CD14-positive monocyte (primary cell): ENCODE results near the gene LRG1. TPM values are rescaled to one million over a fixed set of nuclear protein-coding genes. Genes with fewer than 3 reads are reported as not detected.

Experiments used
- DNase-seq, 3 donors: peaks; one replicate each; pipeline ENCODE4 v3.0.0-alpha.2; 2011 to 2022
- H2AFZ ChIP-seq: 2 replicates; pipeline ENCODE4 v1.6.0; 2012; ENCODE audit warnings: mild to moderate bottlenecking, low read depth, low read length, inconsistent platforms; ENCODE audit not compliant: insufficient read depth, poor library complexity, severe bottlenecking
- H3K27ac ChIP-seq, 2 donors: 1 replicate in 1 of 2; 2 replicates in 1 of 2; pipeline ENCODE4 v1.5.1; 2012 to 2013; ENCODE audit warnings: low read length in 2 of 2, control low read depth in 1 of 2, inconsistent platforms in 1 of 2, low read depth in 1 of 2, mild to moderate bottlenecking in 1 of 2
- H3K27me3 ChIP-seq, 2 donors: one replicate each; pipeline versions ENCODE4 v1.6.0 to v1.6.1; 2011 to 2013; ENCODE audit warnings: low read length in 2 of 2; ENCODE audit not compliant: control insufficient read depth in 2 of 2, insufficient read depth in 2 of 2
- H3K36me3 ChIP-seq, 2 donors: replicated peaks in 1 of 2; 1 replicate in 1 of 2; 2 replicates in 1 of 2; pipeline versions ENCODE4 v1.5.1 to v1.6.1; 2012 to 2013; ENCODE audit warnings: low read length in 2 of 2, control low read depth in 1 of 2, inconsistent platforms in 1 of 2, mild to moderate bottlenecking in 1 of 2; ENCODE audit not compliant: insufficient read depth in 2 of 2, control insufficient read depth in 1 of 2
- H3K4me1 ChIP-seq, 2 donors: 1 replicate in 1 of 2; 2 replicates in 1 of 2; pipeline versions ENCODE4 v1.5.1 to v1.6.1; 2012 to 2013; ENCODE audit warnings: low read length in 2 of 2, control low read depth in 1 of 2, inconsistent platforms in 1 of 2, mild to moderate bottlenecking in 1 of 2, moderate library complexity in 1 of 2; ENCODE audit not compliant: insufficient read depth in 2 of 2, control insufficient read depth in 1 of 2
- H3K4me2 ChIP-seq: replicated peaks from 2 replicates; pipeline ENCODE3; 2012; ENCODE audit warnings: low read length, moderate library complexity, mild to moderate bottlenecking; ENCODE audit not compliant: poor library complexity, severe bottlenecking; ENCODE audit errors: extremely low read depth
- H3K4me3 ChIP-seq, 3 experiments: fragments of 200-600 bp in 1 of 3; sonication (generic) in 1 of 3; replicated peaks in 1 of 3; 1 replicate in 2 of 3; 2 replicates in 1 of 3; pipeline ENCODE4 v1.5.1; 2011 to 2013; ENCODE audit warnings: low read length in 3 of 3, mild to moderate bottlenecking in 3 of 3, control low read depth in 2 of 3, low read depth in 2 of 3, inconsistent platforms in 1 of 3, moderate library complexity in 1 of 3
- H3K79me2 ChIP-seq: 2 replicates; pipeline ENCODE4 v1.6.0; 2012; ENCODE audit warnings: mild to moderate bottlenecking, control low read depth, inconsistent platforms, low read length, moderate library complexity; ENCODE audit not compliant: insufficient read depth
- H3K9ac ChIP-seq: 2 replicates; pipeline ENCODE4 v1.6.0; 2017; ENCODE audit warnings: low read length, mild to moderate bottlenecking; ENCODE audit not compliant: insufficient read depth, poor library complexity, severe bottlenecking
- H3K9me3 ChIP-seq, 2 donors: replicated peaks in 1 of 2; 1 replicate in 1 of 2; 2 replicates in 1 of 2; pipeline versions ENCODE4 v1.5.1 to v1.6.1; 2012 to 2013; ENCODE audit warnings: low read length in 2 of 2, control low read depth in 1 of 2; ENCODE audit not compliant: control insufficient read depth in 1 of 2, insufficient read depth in 1 of 2
- H4K20me1 ChIP-seq: 2 replicates; pipeline ENCODE4 v1.6.0; 2012; ENCODE audit warnings: mild to moderate bottlenecking, low read length, control low read depth, moderate library complexity; ENCODE audit not compliant: insufficient read depth
- H3K27ac Mint-ChIP-seq, 7 donors: one replicate each; pipeline ENCODE4 v1.8.0; 2020; ENCODE audit warnings: mild to moderate bottlenecking in 7 of 7, mixed read lengths in 7 of 7, moderate library complexity in 6 of 7, inconsistent platforms in 2 of 7
- H3K27me3 Mint-ChIP-seq, 3 donors: one replicate each; pipeline ENCODE4 v1.8.0; 2021 to 2022; ENCODE audit warnings: low read depth in 3 of 3, mild to moderate bottlenecking in 3 of 3, mixed read lengths in 3 of 3, moderate library complexity in 3 of 3, inconsistent platforms in 1 of 3
- H3K36me3 Mint-ChIP-seq, 2 donors: one replicate each; pipeline ENCODE4 v1.8.0; 2020; ENCODE audit warnings: mixed read lengths in 2 of 2, inconsistent platforms in 1 of 2, mild to moderate bottlenecking in 1 of 2
- H3K4me1 Mint-ChIP-seq: one replicate; pipeline ENCODE4 v1.8.0; 2020; ENCODE audit warnings: mild to moderate bottlenecking, mixed read lengths
- H3K4me3 Mint-ChIP-seq, 2 donors: one replicate each; pipeline ENCODE4 v1.8.0; 2020; ENCODE audit warnings: mild to moderate bottlenecking in 2 of 2, mixed read lengths in 2 of 2, moderate library complexity in 1 of 2
- H3K9me3 Mint-ChIP-seq, 7 donors: one replicate each; pipeline ENCODE4 v1.8.0; 2020 to 2022; ENCODE audit warnings: mixed read lengths in 7 of 7, mild to moderate bottlenecking in 6 of 7, moderate library complexity in 6 of 7, inconsistent platforms in 2 of 7
- WGBS: methylation state at CpG from one replicate; pipeline ENCODE4 v1.1.5; 2013; ENCODE audit warnings: missing lambda C conversion rate; ENCODE audit not compliant: insufficient coverage; 5-methylcytosine and 5-hydroxymethylcytosine counted together
- intact Hi-C, 2 donors: fragments of 100-400 bp; cut with micrococcal nuclease; formaldehyde crosslinking; loops; one replicate each; pipeline versions ENCODE4 v1.15.0 to v1.15.1; 2023
- polyA plus RNA-seq, 3 donors: library from polyadenylated mRNA; depleted of rRNA in 1 of 3; unstranded in 2 of 3; stranded (reverse) in 1 of 3; fragments of 300-500 nt in 2 of 3; fragments of >200 nt in 1 of 3; fragmentation: Illumina TruSeq in 2 of 3; gene quantifications; 1 replicate in 2 of 3; 2 replicates in 1 of 3; pipeline ENCODE4 v1.2.3, GENCODE V29; 2012 to 2021
- TF ChIP-seq, protein P1 (sequence below): fragments of 200-600 bp; IDR thresholded peaks from one replicate; pipeline ENCODE4 v1.8.0; 2022; ENCODE audit warnings: antibody characterized with exemption, mild to moderate bottlenecking

LRG1 gene
- polyA plus RNA-seq, 3 donors = 5.5 to 50.1 (median 9.6) TPM

DNA sequence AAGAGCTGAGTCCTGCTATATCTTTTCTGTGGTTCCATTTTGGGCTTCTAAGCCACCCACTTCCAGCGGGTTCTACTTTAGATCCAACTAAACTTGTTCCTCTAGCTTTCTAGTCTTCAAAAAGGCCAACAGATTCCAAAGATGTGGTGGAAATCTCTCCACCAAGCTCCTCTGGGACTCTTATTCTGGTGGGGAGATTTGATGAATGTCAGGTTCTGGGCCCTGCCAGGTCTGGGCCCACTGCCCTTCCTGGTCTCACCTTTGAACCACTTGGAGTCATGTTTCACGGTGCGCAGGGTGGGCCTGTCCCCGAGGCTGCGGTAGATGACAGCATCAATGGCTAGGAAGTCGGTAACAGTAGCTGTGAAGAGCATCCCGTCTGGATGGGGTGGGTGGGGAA lies 14.9 kb upstream of the LRG1 start:
- peaks cover 25 to 31% of the 10 kb centered on the region in 2 donors for H3K4me1 ChIP-seq
- H3K9me3 ChIP-seq = no peaks in the 10 kb centered on the region
- no peak overlapping the region for H3K4me3 Mint-ChIP-seq
- peaks cover 2 to 8% (median 2%) of the 10 kb centered on the region in 3 donors for H3K27me3 Mint-ChIP-seq
- H3K9ac ChIP-seq = no peak overlapping the region
- H3K4me2 ChIP-seq = no peak overlapping the region
- H3K27ac ChIP-seq = no peak overlapping the region
- H3K36me3 Mint-ChIP-seq = peaks cover 7% of the 10 kb centered on the region in 2 donors
- H3K9me3 Mint-ChIP-seq = peaks cover 0 to 11% (median 0%) of the 10 kb centered on the region in 7 donors
- peak overlapping the region in 1 of 7 donors; percentile 11 for H3K27ac Mint-ChIP-seq
- WGBS = 94% methylated on average over 6 of the region's 7 CpGs
- H3K36me3 ChIP-seq = no peaks in the 10 kb centered on the region
- no peaks in the 10 kb centered on the region for H3K27me3 ChIP-seq
- H3K4me3 ChIP-seq = no peak overlapping the region
- DNase-seq = no peak
- no peaks in the 10 kb centered on the region for H4K20me1 ChIP-seq
- peaks cover 23% of the 10 kb centered on the region for H3K4me1 Mint-ChIP-seq
- no peak overlapping the region for H2AFZ ChIP-seq
- H3K79me2 ChIP-seq = no peaks in the 10 kb centered on the region
- intact Hi-C loops = no loop called here
- TF ChIP-seq, protein P1, sequence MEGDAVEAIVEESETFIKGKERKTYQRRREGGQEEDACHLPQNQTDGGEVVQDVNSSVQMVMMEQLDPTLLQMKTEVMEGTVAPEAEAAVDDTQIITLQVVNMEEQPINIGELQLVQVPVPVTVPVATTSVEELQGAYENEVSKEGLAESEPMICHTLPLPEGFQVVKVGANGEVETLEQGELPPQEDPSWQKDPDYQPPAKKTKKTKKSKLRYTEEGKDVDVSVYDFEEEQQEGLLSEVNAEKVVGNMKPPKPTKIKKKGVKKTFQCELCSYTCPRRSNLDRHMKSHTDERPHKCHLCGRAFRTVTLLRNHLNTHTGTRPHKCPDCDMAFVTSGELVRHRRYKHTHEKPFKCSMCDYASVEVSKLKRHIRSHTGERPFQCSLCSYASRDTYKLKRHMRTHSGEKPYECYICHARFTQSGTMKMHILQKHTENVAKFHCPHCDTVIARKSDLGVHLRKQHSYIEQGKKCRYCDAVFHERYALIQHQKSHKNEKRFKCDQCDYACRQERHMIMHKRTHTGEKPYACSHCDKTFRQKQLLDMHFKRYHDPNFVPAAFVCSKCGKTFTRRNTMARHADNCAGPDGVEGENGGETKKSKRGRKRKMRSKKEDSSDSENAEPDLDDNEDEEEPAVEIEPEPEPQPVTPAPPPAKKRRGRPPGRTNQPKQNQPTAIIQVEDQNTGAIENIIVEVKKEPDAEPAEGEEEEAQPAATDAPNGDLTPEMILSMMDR = no peak

DNA sequence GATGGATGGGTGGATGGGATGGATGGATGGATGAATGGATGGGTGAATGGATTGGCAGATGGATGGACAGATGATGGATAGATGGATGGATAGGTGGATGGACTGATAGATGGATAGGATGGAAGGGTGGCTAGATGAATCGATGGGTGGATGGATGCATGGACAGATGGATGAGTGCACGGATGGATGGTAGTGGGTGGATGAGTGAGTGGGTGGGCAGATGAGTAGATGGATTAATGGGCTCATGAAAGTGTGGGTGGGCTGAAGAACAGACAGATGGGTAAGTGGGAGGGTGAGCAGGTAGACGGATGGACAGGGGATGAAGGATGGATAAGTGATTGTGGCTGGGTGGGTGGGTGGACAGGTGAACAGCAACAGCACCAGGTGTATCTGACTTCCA lies 13.9 kb upstream of the LRG1 start:
- peaks cover 16 to 23% of the 10 kb centered on the region in 2 donors for H3K4me1 ChIP-seq
- H3K27ac ChIP-seq = no peak overlapping the region
- Mint-ChIP-seq H3K27ac (no peak overlapping the region), H3K4me1 (peaks cover 17% of the 10 kb centered on the region), H3K36me3 (peaks cover 7% of the 10 kb centered on the region in 2 donors), H3K27me3 (peaks cover 2 to 5% (median 2%) of the 10 kb centered on the region in 3 donors), H3K9me3 (peaks cover 0 to 11% (median 0%) of the 10 kb centered on the region in 7 donors), H3K4me3 (no peak overlapping the region)
- intact Hi-C loops = no loop called here
- no peak overlapping the region for H2AFZ ChIP-seq
- no peaks in the 10 kb centered on the region for H3K9me3 ChIP-seq
- H4K20me1 ChIP-seq = no peaks in the 10 kb centered on the region
- no peak overlapping the region for H3K9ac ChIP-seq
- no peaks in the 10 kb centered on the region for H3K27me3 ChIP-seq
- WGBS = 78% methylated on average over 3 of the region's 3 CpGs
- DNase-seq = no peak
- H3K4me3 ChIP-seq = no peak overlapping the region
- H3K4me2 ChIP-seq = no peak overlapping the region
- no peaks in the 10 kb centered on the region for H3K79me2 ChIP-seq
- no peaks in the 10 kb centered on the region for H3K36me3 ChIP-seq
- TF ChIP-seq, protein P1 = no peak
